Measurements from ENCODE around the gene TXNDC5.

TXNDC5 gene

GRCh38 chr6:7848229-7848628 is 62.4 kb downstream of the TXNDC5 start:
- no peak for DNase-seq (ENCODE audit: low read depth)

GRCh38 chr6:7846966-7847818 is 63.4 kb downstream of the TXNDC5 start:
- DNase-seq (ENCODE audit: low read depth): peak; percentile 54

- DNase-seq (ENCODE audit: low read depth): no peak
Observed at GRCh38 chr6:7841781-7842468, 68.7 kb downstream of the TXNDC5 start.

GRCh38 chr6:7836371-7837026 is 74.1 kb downstream of the TXNDC5 start:
- DNase-seq (ENCODE audit: low read depth): no peak

- DNase-seq (ENCODE audit: low read depth): no peak
Observed at GRCh38 chr6:7833751-7834070, 76.9 kb downstream of the TXNDC5 start.

- no peak for DNase-seq (ENCODE audit: low read depth)
Observed at GRCh38 chr6:7832904-7833750, 77.5 kb downstream of the TXNDC5 start.
